Measurements from ENCODE around the gene ARHGAP26.

ARHGAP26 gene

GRCh38 chr5:143206196-143207053 lies 436.2 kb downstream of the ARHGAP26 start:
- TF ChIP-seq POLR2AphosphoS5 (IDR thresholded peaks at IDR 0.05; ENCODE audit: low read depth, low read length) (no peak), TAF1 (IDR thresholded peaks at IDR 0.05; ENCODE audit: borderline replicate concordance, insufficient read depth, low read length) (no peak), SIN3A (IDR thresholded peaks at IDR 0.05; ENCODE audit: borderline replicate concordance, insufficient read depth, low read length) (no peak), FOXP2 (optimal IDR thresholded peaks at IDR 0.05; ENCODE audit: borderline replicate concordance, extremely low read depth, extremely low read length, insufficient read depth) (no peak), REST (IDR thresholded peaks at IDR 0.05; ENCODE audit: insufficient read depth in 1 of 2, low read depth in 2 of 2, low read length in 2 of 2) (no peak)

- TF ChIP-seq SIN3A (IDR thresholded peaks at IDR 0.05; ENCODE audit: borderline replicate concordance, insufficient read depth, low read length) = no peak
- no peak for TF ChIP-seq FOXP2 (optimal IDR thresholded peaks at IDR 0.05; ENCODE audit: borderline replicate concordance, extremely low read depth, extremely low read length, insufficient read depth)
- TF ChIP-seq POLR2AphosphoS5 (IDR thresholded peaks at IDR 0.05; ENCODE audit: low read depth, low read length) = no peak
- no peak for TF ChIP-seq TAF1 (IDR thresholded peaks at IDR 0.05; ENCODE audit: borderline replicate concordance, insufficient read depth, low read length)
- no peak for TF ChIP-seq REST (IDR thresholded peaks at IDR 0.05; ENCODE audit: insufficient read depth in 1 of 2, low read depth in 2 of 2, low read length in 2 of 2)
Measured at GRCh38 chr5:143207058-143207457, 436.9 kb downstream of the ARHGAP26 start.

- TF ChIP-seq POLR2AphosphoS5 (IDR thresholded peaks at IDR 0.05; ENCODE audit: low read depth, low read length) = no peak
- no peak for TF ChIP-seq REST (IDR thresholded peaks at IDR 0.05; ENCODE audit: insufficient read depth in 1 of 2, low read depth in 2 of 2, low read length in 2 of 2)
- no peak for TF ChIP-seq FOXP2 (optimal IDR thresholded peaks at IDR 0.05; ENCODE audit: borderline replicate concordance, extremely low read depth, extremely low read length, insufficient read depth)
- no peak for TF ChIP-seq SIN3A (IDR thresholded peaks at IDR 0.05; ENCODE audit: borderline replicate concordance, insufficient read depth, low read length)
- TF ChIP-seq TAF1 (IDR thresholded peaks at IDR 0.05; ENCODE audit: borderline replicate concordance, insufficient read depth, low read length) = no peak
Measured at GRCh38 chr5:143207563-143208364, 437.6 kb downstream of the ARHGAP26 start.

GRCh38 chr5:143208365-143208641 lies 438.1 kb downstream of the ARHGAP26 start:
- TF ChIP-seq TAF1 (IDR thresholded peaks at IDR 0.05; ENCODE audit: borderline replicate concordance, insufficient read depth, low read length) (no peak), REST (IDR thresholded peaks at IDR 0.05; ENCODE audit: insufficient read depth in 1 of 2, low read depth in 2 of 2, low read length in 2 of 2) (no peak), POLR2AphosphoS5 (IDR thresholded peaks at IDR 0.05; ENCODE audit: low read depth, low read length) (no peak), FOXP2 (optimal IDR thresholded peaks at IDR 0.05; ENCODE audit: borderline replicate concordance, extremely low read depth, extremely low read length, insufficient read depth) (no peak), SIN3A (IDR thresholded peaks at IDR 0.05; ENCODE audit: borderline replicate concordance, insufficient read depth, low read length) (no peak)

Measured in PFSK-1 (cell line).